ENCODE data around the gene PIGQ.

DNA sequence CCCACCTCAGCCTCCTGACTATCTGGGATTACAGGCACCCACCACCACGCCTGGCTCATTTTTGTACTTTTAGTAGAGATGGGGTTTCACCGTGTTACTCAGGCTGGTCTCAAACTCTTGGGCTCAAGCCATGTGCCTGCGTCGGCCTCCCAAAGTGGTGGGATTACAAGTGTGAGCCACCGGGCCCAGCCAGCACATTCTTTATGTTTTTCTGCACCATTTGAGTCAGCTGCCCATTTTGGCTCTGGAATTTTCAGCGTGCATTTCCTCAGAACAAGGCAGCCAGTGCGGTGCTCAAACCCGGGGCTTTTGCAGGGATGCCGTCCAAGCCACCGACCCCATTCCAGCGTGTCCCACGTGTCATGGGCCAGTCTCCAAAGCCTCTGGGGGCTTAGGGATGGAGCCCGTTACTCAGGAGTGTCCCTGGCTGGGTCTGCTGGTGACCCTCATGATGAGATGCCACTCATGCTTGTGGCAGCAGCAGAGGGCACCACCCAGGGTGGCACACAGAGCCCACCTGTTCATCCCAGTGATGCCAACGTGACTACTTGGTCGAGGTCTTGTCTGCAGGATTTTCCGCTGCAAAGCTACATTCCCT lies 16.4 kb downstream of the PIGQ start:
- TF ChIP-seq, protein P1, sequence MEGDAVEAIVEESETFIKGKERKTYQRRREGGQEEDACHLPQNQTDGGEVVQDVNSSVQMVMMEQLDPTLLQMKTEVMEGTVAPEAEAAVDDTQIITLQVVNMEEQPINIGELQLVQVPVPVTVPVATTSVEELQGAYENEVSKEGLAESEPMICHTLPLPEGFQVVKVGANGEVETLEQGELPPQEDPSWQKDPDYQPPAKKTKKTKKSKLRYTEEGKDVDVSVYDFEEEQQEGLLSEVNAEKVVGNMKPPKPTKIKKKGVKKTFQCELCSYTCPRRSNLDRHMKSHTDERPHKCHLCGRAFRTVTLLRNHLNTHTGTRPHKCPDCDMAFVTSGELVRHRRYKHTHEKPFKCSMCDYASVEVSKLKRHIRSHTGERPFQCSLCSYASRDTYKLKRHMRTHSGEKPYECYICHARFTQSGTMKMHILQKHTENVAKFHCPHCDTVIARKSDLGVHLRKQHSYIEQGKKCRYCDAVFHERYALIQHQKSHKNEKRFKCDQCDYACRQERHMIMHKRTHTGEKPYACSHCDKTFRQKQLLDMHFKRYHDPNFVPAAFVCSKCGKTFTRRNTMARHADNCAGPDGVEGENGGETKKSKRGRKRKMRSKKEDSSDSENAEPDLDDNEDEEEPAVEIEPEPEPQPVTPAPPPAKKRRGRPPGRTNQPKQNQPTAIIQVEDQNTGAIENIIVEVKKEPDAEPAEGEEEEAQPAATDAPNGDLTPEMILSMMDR (IDR thresholded peaks at IDR 0.05), result no peak
- TF ChIP-seq TCF7L2 (IDR thresholded peaks at IDR 0.05; ENCODE audit: low read depth, low read length) (no peak), SIN3A (IDR thresholded peaks at IDR 0.05; ENCODE audit: borderline replicate concordance, insufficient read depth, low read depth, low read length) (no peak), POLR2AphosphoS5 (IDR thresholded peaks at IDR 0.05; ENCODE audit: low read depth, low read length) (no peak)
- TF ChIP-seq, protein P2, sequence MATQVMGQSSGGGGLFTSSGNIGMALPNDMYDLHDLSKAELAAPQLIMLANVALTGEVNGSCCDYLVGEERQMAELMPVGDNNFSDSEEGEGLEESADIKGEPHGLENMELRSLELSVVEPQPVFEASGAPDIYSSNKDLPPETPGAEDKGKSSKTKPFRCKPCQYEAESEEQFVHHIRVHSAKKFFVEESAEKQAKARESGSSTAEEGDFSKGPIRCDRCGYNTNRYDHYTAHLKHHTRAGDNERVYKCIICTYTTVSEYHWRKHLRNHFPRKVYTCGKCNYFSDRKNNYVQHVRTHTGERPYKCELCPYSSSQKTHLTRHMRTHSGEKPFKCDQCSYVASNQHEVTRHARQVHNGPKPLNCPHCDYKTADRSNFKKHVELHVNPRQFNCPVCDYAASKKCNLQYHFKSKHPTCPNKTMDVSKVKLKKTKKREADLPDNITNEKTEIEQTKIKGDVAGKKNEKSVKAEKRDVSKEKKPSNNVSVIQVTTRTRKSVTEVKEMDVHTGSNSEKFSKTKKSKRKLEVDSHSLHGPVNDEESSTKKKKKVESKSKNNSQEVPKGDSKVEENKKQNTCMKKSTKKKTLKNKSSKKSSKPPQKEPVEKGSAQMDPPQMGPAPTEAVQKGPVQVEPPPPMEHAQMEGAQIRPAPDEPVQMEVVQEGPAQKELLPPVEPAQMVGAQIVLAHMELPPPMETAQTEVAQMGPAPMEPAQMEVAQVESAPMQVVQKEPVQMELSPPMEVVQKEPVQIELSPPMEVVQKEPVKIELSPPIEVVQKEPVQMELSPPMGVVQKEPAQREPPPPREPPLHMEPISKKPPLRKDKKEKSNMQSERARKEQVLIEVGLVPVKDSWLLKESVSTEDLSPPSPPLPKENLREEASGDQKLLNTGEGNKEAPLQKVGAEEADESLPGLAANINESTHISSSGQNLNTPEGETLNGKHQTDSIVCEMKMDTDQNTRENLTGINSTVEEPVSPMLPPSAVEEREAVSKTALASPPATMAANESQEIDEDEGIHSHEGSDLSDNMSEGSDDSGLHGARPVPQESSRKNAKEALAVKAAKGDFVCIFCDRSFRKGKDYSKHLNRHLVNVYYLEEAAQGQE (IDR thresholded peaks at IDR 0.05; ENCODE audit: insufficient read depth in 1 of 2, low read depth in 2 of 2, low read length in 1 of 2), result no peak
